SK-N-SH (cell line): ENCODE measurements around the gene CD320. TPM values are rescaled to one million over a fixed set of nuclear protein-coding genes. Genes with fewer than 3 reads are reported as not detected.

Experiments
- CTCF ChIA-PET: fragments of 300-600, 350-600 bp; formaldehyde crosslinking; extraction: SDS; loops from one replicate; lab custom pipeline; 2021; lab: Yijun Ruan, JAX
- POLR2A ChIA-PET: fragments of 350-600 bp; sonication (Branson Sonifier 250); formaldehyde crosslinking; extraction: SDS; loops from one replicate; lab custom pipeline; 2020; ENCODE audit warnings: antibody characterized with exemption, inconsistent platforms; lab: Yijun Ruan, JAX
- DNase-seq: peaks from one replicate; pipeline ENCODE4 v3.0.0; 2012
- H2AFZ ChIP-seq: fragments of 200-600 bp; sonication (generic); 2 replicates; pipeline ENCODE4 v1.8.1; 2016; ENCODE audit warnings: antibody characterized with exemption, mild to moderate bottlenecking, low read depth
- H3F3A ChIP-seq: fragments of 200-600 bp; sonication (generic); replicated peaks from 2 replicates; pipeline ENCODE3; 2016; ENCODE audit warnings: antibody characterized with exemption, mild to moderate bottlenecking; ENCODE audit not compliant: insufficient read depth
- H3K27ac ChIP-seq, 2 experiments: fragments of 200-500 bp in 1 of 2; fragments of 200-600 bp in 1 of 2; sonication (Bioruptor generic) in 1 of 2; sonication (generic), shearing (Covaris generic) in 1 of 2; 2 replicates each; pipeline versions ENCODE4 v1.5.1 to v1.6.1; 2014 to 2016; ENCODE audit warnings: low read depth in 2 of 2, inconsistent platforms in 1 of 2, low read length in 1 of 2, mild to moderate bottlenecking in 1 of 2, mixed read lengths in 1 of 2
- H3K27me3 ChIP-seq: fragments of 200-600 bp; sonication (generic), shearing (Covaris generic); 2 replicates; pipeline ENCODE4 v1.6.1; 2016; ENCODE audit warnings: mixed run types; ENCODE audit not compliant: insufficient read depth
- H3K36me3 ChIP-seq, 2 experiments: fragments of 200-500 bp in 1 of 2; fragments of 200-600 bp in 1 of 2; sonication (Bioruptor generic) in 1 of 2; sonication (generic) in 1 of 2; replicated peaks in 1 of 2; 2 replicates each; pipeline versions ENCODE3 to v1.5.1; 2014 to 2016; ENCODE audit warnings: low read length in 1 of 2, mild to moderate bottlenecking in 1 of 2; ENCODE audit not compliant: insufficient read depth in 2 of 2, control insufficient read depth in 1 of 2
- H3K4me1 ChIP-seq, 2 experiments: fragments of 200-500 bp in 1 of 2; fragments of 200-600 bp in 1 of 2; sonication (Bioruptor generic) in 1 of 2; sonication (generic), shearing (Covaris generic) in 1 of 2; 2 replicates each; pipeline versions ENCODE4 v1.5.1 to v1.6.1; 2014 to 2016; ENCODE audit warnings: low read depth in 1 of 2, low read length in 1 of 2, mixed run types in 1 of 2; ENCODE audit not compliant: insufficient read depth in 2 of 2, control insufficient read depth in 1 of 2
- H3K4me2 ChIP-seq: fragments of 200-600 bp; sonication (generic), shearing (Covaris generic); 2 replicates; pipeline ENCODE4 v1.6.1; 2017; ENCODE audit warnings: mixed run types
- H3K4me3 ChIP-seq, 2 experiments: fragments of 200-500 bp in 1 of 2; fragments of 200-600 bp in 1 of 2; sonication (Bioruptor generic) in 1 of 2; sonication (generic), shearing (Covaris generic) in 1 of 2; 2 replicates each; pipeline versions ENCODE4 v1.5.1 to v1.8.1; 2014 to 2016; ENCODE audit warnings: low read depth in 2 of 2, inconsistent platforms in 1 of 2, low read length in 1 of 2, mild to moderate bottlenecking in 1 of 2, mixed read lengths in 1 of 2, moderate library complexity in 1 of 2
- H3K79me2 ChIP-seq: fragments of 200-600 bp; sonication (generic); 2 replicates; pipeline ENCODE4 v1.8.1; 2017; ENCODE audit warnings: mild to moderate bottlenecking; ENCODE audit not compliant: insufficient read depth
- H3K9ac ChIP-seq: fragments of 200-600 bp; sonication (generic); 2 replicates; pipeline ENCODE4 v1.6.1; 2017; ENCODE audit warnings: mixed run types
- H3K9me2 ChIP-seq: fragments of 200-600 bp; sonication (generic); 2 replicates; pipeline ENCODE4 v1.6.1; 2017; ENCODE audit warnings: mixed run types
- H3K9me3 ChIP-seq: fragments of 200-600 bp; sonication (generic); 2 replicates; pipeline ENCODE4 v1.6.1; 2017; ENCODE audit warnings: mixed run types, mild to moderate bottlenecking, moderate library complexity
- H4K20me1 ChIP-seq: fragments of 200-600 bp; sonication (generic); 2 replicates; pipeline ENCODE4 v1.6.1; 2017; ENCODE audit warnings: mild to moderate bottlenecking, mixed run types; ENCODE audit not compliant: insufficient read depth
- CHD2 ChIP-seq: fragments of 150-350 bp; IDR thresholded peaks from 2 replicates; pipeline ENCODE4 v1.6.1; 2018; ENCODE audit warnings: low read length; ENCODE audit not compliant: partially characterized antibody
- CTCF ChIP-seq: fragments of 200-600 bp; sonication (generic); IDR thresholded peaks from 2 replicates; pipeline ENCODE4 v1.6.1; 2017; ENCODE audit warnings: antibody characterized with exemption, mild to moderate bottlenecking, moderate library complexity
- JUND ChIP-seq: IDR thresholded peaks from 2 replicates; pipeline ENCODE4 v1.4.0; 2012
- MEF2A ChIP-seq: IDR thresholded peaks from 2 replicates; pipeline ENCODE4 v1.4.0; 2012; ENCODE audit warnings: low read depth, borderline replicate concordance
- NFIC ChIP-seq: IDR thresholded peaks from 2 replicates; pipeline ENCODE4 v1.4.0; 2012; ENCODE audit warnings: borderline replicate concordance
- PBX3 ChIP-seq: IDR thresholded peaks from 2 replicates; pipeline ENCODE4; 2012
- RCOR1 ChIP-seq: fragments of 150-350 bp; IDR thresholded peaks from 2 replicates; pipeline ENCODE4 v1.6.1; 2017; ENCODE audit warnings: antibody characterized with exemption, low read length
- REST ChIP-seq: IDR thresholded peaks from 2 replicates; pipeline ENCODE4 v1.6.1; 2012; ENCODE audit warnings: mild to moderate bottlenecking, low read depth, low read length, moderate library complexity
- RXRA ChIP-seq: IDR thresholded peaks from 2 replicates; pipeline ENCODE4 v1.4.0; 2012; ENCODE audit warnings: low read depth, mild to moderate bottlenecking, borderline replicate concordance
- SIN3A ChIP-seq: IDR thresholded peaks from 2 replicates; pipeline ENCODE4 v1.6.1; 2012; ENCODE audit warnings: low read depth, mild to moderate bottlenecking, low read length, moderate library complexity, borderline replicate concordance
- TEAD4 ChIP-seq: IDR thresholded peaks from 2 replicates; pipeline ENCODE4 v1.4.0; 2012; ENCODE audit warnings: mild to moderate bottlenecking, borderline replicate concordance; ENCODE audit not compliant: insufficient read depth
- USF1 ChIP-seq: IDR thresholded peaks from 2 replicates; pipeline ENCODE4 v1.4.0; 2012; ENCODE audit warnings: low read depth, borderline replicate concordance
- USF2 ChIP-seq: fragments of 150-350 bp; IDR thresholded peaks from 2 replicates; pipeline ENCODE4 v1.6.1; 2017; ENCODE audit warnings: antibody characterized with exemption, low read length, low read depth, borderline replicate concordance
- WGBS: methylation state at CpG from one replicate; pipeline ENCODE4 v1.1.6; 2017; ENCODE audit warnings: low lambda C conversion rate; 5-methylcytosine and 5-hydroxymethylcytosine counted together
- polyA plus RNA-seq, 3 experiments: library from polyadenylated mRNA; depleted of rRNA; stranded (reverse); fragments of >200 nt; gene quantifications; 2 replicates each; pipeline ENCODE4 v1.2.3, GENCODE V29; 2012

The CD320 gene
- polyA plus RNA-seq, 1 of the 3 experiments (the other 2 are of a cell fraction): 129 TPM

GRCh38 chr19:8331263-8331845, 23.2 kb upstream of the CD320 start:
- CTCF ChIA-PET: interaction anchor here (1.3 to 1.5 kb wide), 2 partner anchors 23 to 262 kb away, joined by 3 to 4 read pairs; no protein-coding TSS in a partner anchor
- DNase-seq: no peak
- Histone ChIP-seq H4K20me1 (no peaks in the 10 kb centered on the region), H3K9me3 (no peaks in the 10 kb centered on the region), H3K79me2 (no peaks in the 10 kb centered on the region), H3K27me3 (peaks cover 27% of the 10 kb centered on the region), H3F3A (no peaks in the 10 kb centered on the region), H3K4me1 (no peaks in the 10 kb centered on the region; a peak in 1 of 4 replicates)
- TF ChIP-seq MEF2A: no peak
- no peak for TF ChIP-seq RCOR1
- TF ChIP-seq JUND: no peak
- TF ChIP-seq SIN3A: no peak
- TF ChIP-seq PBX3: no peak
- no peak for TF ChIP-seq TEAD4
- no peak for TF ChIP-seq USF2
- TF ChIP-seq CHD2: no peak
- no peak for TF ChIP-seq RXRA
- no peak for TF ChIP-seq USF1
- no peak for TF ChIP-seq CTCF
- no peak for TF ChIP-seq NFIC
- TF ChIP-seq REST: no peak
- TF ChIP-seq, all 33 proteins: peak for 0
- POLR2A ChIA-PET: interaction anchor here (1.0 kb wide), 1 partner anchor 9 kb away, joined by 4 read pairs; the partner anchor contains the start of genes NDUFA7 and RPS28
- H3K9ac ChIP-seq: no peak overlapping the region
- no peak overlapping the region for H3K4me2 ChIP-seq
- H3K27ac ChIP-seq: no peak overlapping the region
- no peaks in the 10 kb centered on the region for H3K9me2 ChIP-seq
- H3K36me3 ChIP-seq: no peaks in the 10 kb centered on the region
- H2AFZ ChIP-seq: no peak overlapping the region
- no peak overlapping the region for H3K4me3 ChIP-seq
- WGBS: 76% methylated on average over 8 of the region's 8 CpGs
